Hepatocyte (in vitro differentiated cells): ENCODE measurements around the gene CAPN13.

Experiments used
- CTCF ChIP-seq: fragments of 200-600 bp; sonication (generic); IDR thresholded peaks from 2 replicates; pipeline ENCODE4 v1.5.1; 2016; ENCODE audit warnings: antibody characterized with exemption, mild to moderate bottlenecking; ENCODE audit not compliant: poor library complexity
- EZH2 ChIP-seq: fragments of 200-600 bp; sonication (generic); IDR thresholded peaks from 2 replicates; pipeline ENCODE4 v1.6.1; 2016; ENCODE audit warnings: antibody characterized with exemption, mild to moderate bottlenecking, borderline replicate concordance

GRCh38 chr2:30801821-30802455 is 5.3 kb downstream of the CAPN13 start:
- TF ChIP-seq CTCF (no peak), EZH2 (no peak)
